CD4-positive, alpha-beta memory T cell (primary cell): Measurements from ENCODE around the gene MRPL14. TPM values are rescaled to one million over a fixed set of nuclear protein-coding genes. Genes with fewer than 3 reads are reported as not detected.
A peak's percentile ranks its signal among the peaks of the same experiment; 100 is the strongest.

Source experiments
- CTCF ChIA-PET: fragments of 350-600 bp; sonication (Branson Sonifier 250); formaldehyde crosslinking; loops from one replicate; lab custom pipeline; 2021; ENCODE audit warnings: inconsistent platforms; ENCODE audit not compliant: partially characterized antibody; lab: Charles Lee
- POLR2A ChIA-PET: fragments of 350-600 bp; sonication (Branson Sonifier 250); formaldehyde crosslinking; loops from one replicate; lab custom pipeline; 2021; ENCODE audit not compliant: partially characterized antibody; lab: Charles Lee
- DNase-seq, 5 donors: peaks; one replicate each; pipeline versions ENCODE4 v3.0.0 to v3.0.0-alpha.2; 2020 to 2022; ENCODE audit warnings: mixed read lengths in 1 of 5
- H3K27ac ChIP-seq: one replicate; pipeline ENCODE4 v1.7.0; 2013; ENCODE audit warnings: low read depth, low read length
- H3K27me3 ChIP-seq: 2 replicates; pipeline ENCODE4 v1.7.0; 2013; ENCODE audit warnings: mild to moderate bottlenecking, low read length, moderate library complexity; ENCODE audit not compliant: insufficient read depth
- H3K36me3 ChIP-seq: 2 replicates; pipeline ENCODE4 v1.7.0; 2013; ENCODE audit warnings: mild to moderate bottlenecking, low read length, moderate library complexity; ENCODE audit not compliant: insufficient read depth
- H3K4me1 ChIP-seq: 2 replicates; pipeline ENCODE4 v1.7.0; 2013; ENCODE audit warnings: mild to moderate bottlenecking, low read length, moderate library complexity; ENCODE audit not compliant: insufficient read depth
- H3K4me3 ChIP-seq, 2 donors: one replicate each; pipeline ENCODE4 v1.7.0; 2013; ENCODE audit warnings: low read length in 2 of 2, mild to moderate bottlenecking in 1 of 2
- H3K9me3 ChIP-seq, 2 donors: one replicate each; pipeline ENCODE4 v1.7.0; 2013; ENCODE audit warnings: low read length in 2 of 2, control low read depth in 1 of 2; ENCODE audit not compliant: control insufficient read depth in 1 of 2
- H3K27ac Mint-ChIP-seq, 7 donors: one replicate each; pipeline ENCODE4 v1.8.0; 2020 to 2021; ENCODE audit warnings: mixed read lengths in 7 of 7, mild to moderate bottlenecking in 6 of 7, inconsistent platforms in 3 of 7, moderate library complexity in 3 of 7
- H3K27me3 Mint-ChIP-seq, 2 donors: one replicate each; pipeline ENCODE4 v1.8.0; 2020 to 2021; ENCODE audit warnings: mixed read lengths in 2 of 2
- H3K36me3 Mint-ChIP-seq, 2 donors: one replicate each; pipeline ENCODE4 v1.8.0; 2020 to 2021; ENCODE audit warnings: mixed read lengths in 2 of 2, inconsistent platforms in 1 of 2, mild to moderate bottlenecking in 1 of 2
- H3K4me1 Mint-ChIP-seq, 4 donors: one replicate each; pipeline ENCODE4 v1.8.0; 2020 to 2021; ENCODE audit warnings: mixed read lengths in 4 of 4, mild to moderate bottlenecking in 1 of 4
- H3K4me3 Mint-ChIP-seq, 8 donors: one replicate each; pipeline ENCODE4 v1.8.0; 2020 to 2021; ENCODE audit warnings: mixed read lengths in 8 of 8, mild to moderate bottlenecking in 7 of 8, moderate library complexity in 6 of 8, inconsistent platforms in 3 of 8
- H3K9me3 Mint-ChIP-seq, 8 donors: one replicate each; pipeline ENCODE4 v1.8.0; 2020 to 2021; ENCODE audit warnings: mixed read lengths in 8 of 8, mild to moderate bottlenecking in 5 of 8, inconsistent platforms in 3 of 8, moderate library complexity in 1 of 8
- intact Hi-C: fragments of 100-400 bp; cut with micrococcal nuclease; formaldehyde crosslinking; loops from one replicate; pipeline ENCODE4 v1.15.1; 2023
- polyA plus RNA-seq, 2 donors: library from polyadenylated mRNA; unstranded; fragments of 300-500 nt; fragmentation: Illumina TruSeq; gene quantifications; one replicate each; pipeline ENCODE4 v1.2.3, GENCODE V29; 2021
- total RNA-seq, 2 experiments: library from RNA; stranded (reverse); gene quantifications; one replicate each; pipeline ENCODE4 v1.2.3, GENCODE V29; 2021

Gene MRPL14
- total RNA-seq (10 to 100 TPM; 21.7 to 23.9 TPM), polyA plus RNA-seq (100 to 1,000 TPM; 103 to 123 TPM)

DNA sequence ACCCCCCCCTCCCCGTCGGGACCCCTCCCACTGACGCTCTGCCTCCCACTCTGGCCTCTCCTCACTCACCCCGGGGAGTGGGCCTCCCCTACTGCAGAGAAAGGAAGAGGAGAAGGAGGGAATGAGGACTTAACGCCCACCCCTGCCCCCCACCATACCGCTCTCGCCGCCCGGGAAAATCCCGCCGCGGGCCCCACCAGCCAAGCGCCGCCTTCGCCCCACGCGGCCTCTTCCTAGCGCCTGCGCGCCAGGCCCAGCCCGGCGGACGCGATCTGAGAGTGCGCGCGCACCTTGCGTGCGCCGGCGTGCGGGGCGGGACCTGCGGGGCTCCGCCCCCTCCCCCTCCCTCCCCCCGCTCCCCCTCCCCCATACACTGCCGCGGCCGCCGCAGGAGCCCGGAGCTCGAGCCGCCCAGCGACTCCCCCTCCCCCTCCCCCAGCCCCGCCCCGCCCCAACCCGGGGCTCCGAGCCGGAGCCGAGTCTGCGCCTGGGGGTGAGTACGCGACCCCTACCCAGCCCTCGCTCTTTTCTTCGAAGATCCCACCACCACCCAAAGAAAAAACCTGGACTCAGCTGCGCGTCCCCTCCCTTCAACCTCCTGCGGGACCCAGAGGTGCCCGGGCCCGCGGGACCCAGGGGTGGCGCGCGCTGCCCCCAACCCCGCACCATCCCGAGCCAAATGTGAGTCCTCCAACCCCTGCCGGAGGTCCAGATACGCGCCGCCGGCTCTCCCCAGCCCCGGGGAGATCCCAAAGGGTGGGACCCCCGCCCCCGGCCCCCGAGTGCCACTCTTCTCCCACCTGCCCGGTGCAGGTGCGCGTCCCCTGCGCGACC lies at the start of gene MRPL14, which contains the start of gene TMEM63B:
Gene MRPL14, minus strand, starts transcription at position 267 of the 834 bp plus-strand sequence. CDS start 10,841 bp downstream, outside the sequence.
Gene TMEM63B, plus strand, starts transcription at position 369 of the 834 bp plus-strand sequence. CDS start 7,031 bp downstream, outside the sequence.
- Mint-ChIP-seq H3K27me3 (no peaks in the 10 kb centered on the region), H3K9me3 (peaks cover 0 to 2% (median 0%) of the 10 kb centered on the region in 8 donors), H3K4me3 (peak within 1 kb of the TSS; percentile 94 to 99 (median 96)), H3K4me1 (peaks cover 47 to 77% (median 58%) of the 10 kb centered on the region in 4 donors), H3K36me3 (peaks cover 0 to 6% of the 10 kb centered on the region in 2 donors), H3K27ac (peak within 1 kb of the TSS; percentile 89 to 99 (median 97))
- H3K9me3 ChIP-seq, result no peaks in the 10 kb centered on the region
- peak within 1 kb of the TSS; percentile 97 for H3K27ac ChIP-seq
- H3K27me3 ChIP-seq, result no peaks in the 10 kb centered on the region
- peak; percentile 88 to 91 (median 90) for DNase-seq
- POLR2A ChIA-PET, result interaction anchor here (1.3 to 2.6 kb wide), 2 partner anchors 15 to 120 kb away, joined by 3 to 12 read pairs; partner anchors contain the start of gene HSP90AB1
- CTCF ChIA-PET, result interaction anchor here (0.7 to 2.5 kb wide), 3 partner anchors 29 to 514 kb away, joined by 3 to 8 read pairs (median 3); no protein-coding TSS in a partner anchor
- no peaks in the 10 kb centered on the region for H3K36me3 ChIP-seq
- intact Hi-C loops, result loop anchor here (1.0 to 2.0 kb wide), 2 partner anchors 23 to 120 kb away; partner anchors contain the start of gene HSP90AB1
- peak within 1 kb of the TSS; percentile 37 to 72 for H3K4me3 ChIP-seq
- peaks cover 56% of the 10 kb centered on the region for H3K4me1 ChIP-seq

DNA sequence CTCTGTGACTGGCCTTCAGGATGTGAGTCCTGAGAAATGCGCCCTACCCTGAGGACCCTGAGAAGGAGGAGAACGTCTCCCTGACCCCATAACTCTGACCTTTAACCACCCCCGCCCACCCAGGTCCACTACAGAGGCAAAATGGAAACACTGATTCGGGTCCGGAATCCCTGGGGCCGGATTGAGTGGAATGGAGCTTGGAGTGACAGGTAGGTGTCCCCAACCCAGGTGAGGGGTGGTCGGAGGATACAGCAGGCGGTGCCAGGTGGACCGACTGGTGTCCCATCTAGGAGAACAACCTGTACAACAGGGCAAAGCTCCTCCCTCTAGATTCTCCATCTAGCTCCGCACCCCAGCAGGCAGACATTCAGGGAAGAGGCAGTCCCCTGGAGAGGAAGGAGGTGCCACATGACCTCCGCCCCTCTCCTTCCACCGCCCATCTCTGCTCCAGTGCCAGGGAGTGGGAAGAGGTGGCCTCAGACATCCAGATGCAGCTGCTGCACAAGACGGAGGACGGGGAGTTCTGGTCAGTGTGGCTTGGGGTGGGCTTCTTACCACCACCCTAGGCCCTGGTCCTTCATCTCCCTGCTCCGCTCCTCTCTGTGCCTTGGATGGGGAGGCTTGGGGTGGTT lies 49.0 kb upstream of the MRPL14 start:
- H3K4me3 Mint-ChIP-seq, result peak overlapping the region in 1 of 8 donors; percentile 29
- Histone ChIP-seq H3K27me3 (no peaks in the 10 kb centered on the region), H3K9me3 (no peaks in the 10 kb centered on the region), H3K36me3 (no peaks in the 10 kb centered on the region), H3K4me3 (no peak overlapping the region), H3K27ac (no peak overlapping the region), H3K4me1 (peaks cover 9% of the 10 kb centered on the region)
- H3K9me3 Mint-ChIP-seq, result no peaks in the 10 kb centered on the region
- H3K27ac Mint-ChIP-seq, result no peak overlapping the region
- intact Hi-C loops, result no loop called here
- CTCF ChIA-PET, result interaction anchor here (0.6 to 5.0 kb wide), 7 partner anchors 62 to 267 kb away, joined by 3 to 48 read pairs (median 3); no protein-coding TSS in a partner anchor
- H3K4me1 Mint-ChIP-seq, result peaks cover 0 to 5% (median 2%) of the 10 kb centered on the region in 4 donors
- POLR2A ChIA-PET, result interaction anchor here (1.1 kb wide), 1 partner anchor 77 kb away, joined by 3 read pairs; no protein-coding TSS in a partner anchor
- DNase-seq, result no peak
- H3K36me3 Mint-ChIP-seq, result no peaks in the 10 kb centered on the region
- peaks cover 8 to 11% of the 10 kb centered on the region in 2 donors for H3K27me3 Mint-ChIP-seq

DNA sequence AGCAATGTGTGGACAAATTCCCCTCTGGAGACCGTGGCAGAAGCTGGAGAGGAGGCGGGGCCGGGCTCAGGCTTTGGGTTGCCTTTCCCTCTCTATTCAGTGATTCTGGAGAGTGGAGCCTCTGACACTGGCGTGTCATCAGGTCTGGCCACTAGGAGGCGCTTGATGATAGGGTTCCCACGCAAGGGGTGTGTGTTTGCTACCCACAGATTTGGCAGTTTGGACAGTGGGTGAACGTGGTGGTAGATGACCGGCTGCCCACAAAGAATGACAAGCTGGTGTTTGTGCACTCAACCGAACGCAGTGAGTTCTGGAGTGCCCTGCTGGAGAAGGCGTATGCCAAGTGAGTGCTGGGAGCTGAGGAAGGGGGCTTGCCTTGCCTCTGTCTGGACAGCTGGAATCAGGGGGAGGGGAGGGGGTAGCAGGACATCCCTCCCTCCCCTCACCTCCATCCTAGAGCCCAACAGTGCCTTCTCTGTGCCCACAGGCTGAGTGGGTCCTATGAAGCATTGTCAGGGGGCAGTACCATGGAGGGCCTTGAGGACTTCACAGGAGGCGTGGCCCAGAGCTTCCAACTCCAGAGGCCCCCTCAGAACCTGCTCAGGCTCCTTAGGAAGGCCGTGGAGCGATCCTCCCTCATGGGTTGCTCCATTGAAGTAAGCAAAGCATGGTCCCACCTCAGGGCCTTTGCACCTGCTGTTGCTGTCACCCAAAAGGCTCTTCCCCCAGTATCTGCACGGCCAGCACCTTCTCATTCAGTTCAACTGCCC lies 45.7 kb upstream of the MRPL14 start:
- H3K36me3 ChIP-seq, result no peaks in the 10 kb centered on the region
- no peak overlapping the region for H3K27ac ChIP-seq
- no peak overlapping the region for H3K4me3 ChIP-seq
- POLR2A ChIA-PET, result interaction anchor here (0.7 to 1.3 kb wide), 2 partner anchors 64 to 76 kb away, joined by 3 to 5 read pairs; no protein-coding TSS in a partner anchor
- H3K4me1 Mint-ChIP-seq, result peaks cover 0 to 5% (median 2%) of the 10 kb centered on the region in 4 donors
- H3K27ac Mint-ChIP-seq, result peak overlapping the region in 2 of 7 donors; percentile 0 to 48
- peaks cover 9% of the 10 kb centered on the region for H3K4me1 ChIP-seq
- peak; percentile 53 to 68 (median 62) for DNase-seq
- no peaks in the 10 kb centered on the region for H3K36me3 Mint-ChIP-seq
- CTCF ChIA-PET, result interaction anchor here (1.0 to 5.0 kb wide), 19 partner anchors 11 to 171 kb away, joined by 3 to 48 read pairs (median 5); partner anchors contain the start of gene TMEM151B
- H3K4me3 Mint-ChIP-seq, result no peak overlapping the region
- intact Hi-C loops, result loop anchor here (1.0 to 2.0 kb wide), 6 partner anchors 65 to 165 kb away; partner anchors contain the start of genes NFKBIE and SLC35B2
- no peaks in the 10 kb centered on the region for H3K27me3 ChIP-seq
- H3K9me3 Mint-ChIP-seq, result no peaks in the 10 kb centered on the region
- H3K27me3 Mint-ChIP-seq, result peaks cover 8 to 16% of the 10 kb centered on the region in 2 donors
- H3K9me3 ChIP-seq, result no peaks in the 10 kb centered on the region

DNA sequence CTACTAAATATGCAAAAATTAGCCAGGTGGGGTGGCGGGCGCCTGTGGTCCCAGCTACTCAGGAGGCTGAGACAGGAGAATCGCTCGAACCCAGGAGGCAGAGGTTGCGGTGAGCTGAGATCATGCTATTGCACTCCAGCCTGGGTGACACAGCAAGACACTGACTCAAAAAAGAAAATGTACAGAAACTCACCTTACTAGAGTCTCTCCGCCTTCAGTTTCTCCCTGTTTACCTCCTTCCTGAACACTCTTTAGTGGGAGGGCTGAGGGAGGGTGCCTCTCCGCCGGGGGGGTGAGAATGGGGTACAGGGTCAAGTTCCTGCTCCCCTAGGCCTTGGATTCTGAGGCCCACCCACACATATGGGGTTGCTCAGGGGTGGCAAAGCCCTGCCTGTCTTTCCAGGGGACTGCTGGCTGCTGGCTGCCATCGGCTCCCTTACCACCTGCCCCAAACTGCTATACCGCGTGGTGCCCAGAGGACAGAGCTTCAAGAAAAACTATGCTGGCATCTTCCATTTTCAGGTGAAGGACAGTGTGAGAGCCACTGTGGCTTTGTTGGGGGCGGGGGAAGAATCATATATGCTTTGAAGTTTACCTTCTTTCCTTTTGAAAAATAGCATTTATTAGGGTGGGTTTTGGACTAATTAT lies 44.8 kb upstream of the MRPL14 start:
- Mint-ChIP-seq H3K9me3 (no peaks in the 10 kb centered on the region), H3K4me1 (peaks cover 0 to 3% (median 1%) of the 10 kb centered on the region in 4 donors), H3K36me3 (no peaks in the 10 kb centered on the region), H3K27me3 (peaks cover 8 to 16% of the 10 kb centered on the region in 2 donors), H3K4me3 (no peak overlapping the region), H3K27ac (no peak overlapping the region)
- Histone ChIP-seq H3K9me3 (no peaks in the 10 kb centered on the region), H3K36me3 (no peaks in the 10 kb centered on the region), H3K27ac (no peak overlapping the region), H3K4me1 (peaks cover 8% of the 10 kb centered on the region), H3K4me3 (no peak overlapping the region), H3K27me3 (no peaks in the 10 kb centered on the region)
- DNase-seq, result no peak
- ChIA-PET CTCF (interaction anchor here (1.0 to 5.0 kb wide), 15 partner anchors 10 to 172 kb away, joined by 3 to 48 read pairs (median 6); no protein-coding TSS in a partner anchor), POLR2A (interaction anchor here (0.7 to 1.3 kb wide), 2 partner anchors 65 to 77 kb away, joined by 3 to 5 read pairs; no protein-coding TSS in a partner anchor)
- intact Hi-C loops, result loop anchor here (1.0 to 2.0 kb wide), 6 partner anchors 66 to 166 kb away; partner anchors contain the start of genes NFKBIE and SLC35B2

DNA sequence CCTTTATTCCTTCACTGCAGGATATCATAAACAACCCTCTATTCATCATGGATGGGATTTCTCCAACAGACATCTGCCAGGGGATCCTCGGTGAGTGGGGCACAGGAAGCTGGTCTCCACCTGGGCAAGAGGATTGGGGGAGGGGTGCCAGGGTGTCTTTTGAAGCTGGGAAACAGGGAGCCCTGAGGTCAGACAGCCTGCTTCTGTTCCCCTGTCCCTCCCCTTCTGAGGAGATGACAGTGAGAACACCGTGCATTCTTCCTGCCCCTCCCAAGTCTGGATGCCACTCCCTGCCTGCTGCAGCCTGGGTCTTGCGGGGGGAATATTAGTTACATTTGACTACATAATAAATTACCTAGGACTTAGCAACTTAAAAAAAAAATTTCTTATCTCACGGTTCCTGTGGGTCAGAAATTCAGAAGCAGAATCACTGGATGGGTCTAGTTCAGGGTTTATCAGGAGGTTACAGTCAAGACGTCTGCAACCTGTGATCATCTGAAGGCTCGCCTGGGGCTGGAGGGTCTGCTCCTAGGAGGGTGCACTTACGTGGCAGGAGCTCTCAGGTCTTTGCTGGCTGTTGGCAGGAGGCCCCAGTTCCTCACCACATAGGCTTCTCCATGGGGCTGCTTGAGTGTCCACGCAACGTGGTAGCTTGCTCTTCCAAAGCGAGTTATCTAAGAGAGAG lies 42.8 kb upstream of the MRPL14 start:
- POLR2A ChIA-PET, result no interaction called here

More for the DNA sequence above, 42.8 kb upstream of the MRPL14 start:
- no peaks in the 10 kb centered on the region for H3K36me3 Mint-ChIP-seq
- H3K36me3 ChIP-seq, result no peaks in the 10 kb centered on the region
- no peaks in the 10 kb centered on the region for H3K9me3 Mint-ChIP-seq
- H3K4me3 ChIP-seq, result no peak overlapping the region
- no peaks in the 10 kb centered on the region for H3K27me3 ChIP-seq
- H3K4me1 Mint-ChIP-seq, result no peaks in the 10 kb centered on the region
- no peak for DNase-seq
- intact Hi-C loops, result no loop called here
- no peak overlapping the region for H3K27ac Mint-ChIP-seq
- CTCF ChIA-PET, result interaction anchor here (1.2 to 1.8 kb wide), 6 partner anchors 14 to 169 kb away, joined by 3 to 7 read pairs (median 4); no protein-coding TSS in a partner anchor
- peaks cover 11 to 31% of the 10 kb centered on the region in 2 donors for H3K27me3 Mint-ChIP-seq
- H3K4me1 ChIP-seq, result no peaks in the 10 kb centered on the region
- H3K27ac ChIP-seq, result no peak overlapping the region
- H3K9me3 ChIP-seq, result no peaks in the 10 kb centered on the region
- H3K4me3 Mint-ChIP-seq, result no peak overlapping the region
